Activated naive CD8-positive, alpha-beta T cell treated with anti-CD3 and anti-CD28 coated beads, Interleukin-2, amount 50 U/mL, for 24 hours (primary cell): ENCODE measurements around the gene TMEM221.

Experiments used
- ATAC-seq: fragments of 150-1000 bp; cut with Tn5 transposase; one replicate; pipeline ENCODE4 v1.10.0; 2021
- DNase-seq: peaks from one replicate; pipeline ENCODE4 v3.0.0; 2021
- H3K27ac Mint-ChIP-seq: one replicate; pipeline ENCODE4 v1.8.0; 2021; ENCODE audit warnings: mild to moderate bottlenecking, mixed read lengths
- H3K27me3 Mint-ChIP-seq: one replicate; pipeline ENCODE4 v1.8.0; 2021; ENCODE audit warnings: mixed read lengths
- H3K36me3 Mint-ChIP-seq: one replicate; pipeline ENCODE4 v1.8.0; 2021; ENCODE audit warnings: low read depth, mixed read lengths
- H3K4me1 Mint-ChIP-seq: one replicate; pipeline ENCODE4 v1.8.0; 2021; ENCODE audit warnings: mixed read lengths
- H3K4me3 Mint-ChIP-seq: one replicate; pipeline ENCODE4 v1.8.0; 2021; ENCODE audit warnings: mild to moderate bottlenecking, moderate library complexity, mixed read lengths
- H3K9me3 Mint-ChIP-seq: one replicate; pipeline ENCODE4 v1.8.0; 2021; ENCODE audit warnings: mixed read lengths

TMEM221 gene

GRCh38 chr19:17406887-17407196 is 41.6 kb downstream of the TMEM221 start:
- H3K27ac Mint-ChIP-seq: peak overlapping the region; percentile 85
- no peak for ATAC-seq
- peaks cover 9% of the 10 kb centered on the region for H3K36me3 Mint-ChIP-seq
- no peaks in the 10 kb centered on the region for H3K27me3 Mint-ChIP-seq
- H3K4me3 Mint-ChIP-seq: peak overlapping the region; percentile 81
- H3K4me1 Mint-ChIP-seq: peaks cover 40% of the 10 kb centered on the region
- H3K9me3 Mint-ChIP-seq: no peaks in the 10 kb centered on the region
- peak; percentile 16 for DNase-seq

- ATAC-seq (peak; percentile 1), DNase-seq (peak; percentile 47)
- H3K4me3 Mint-ChIP-seq: peak overlapping the region; percentile 81
- peaks cover 13% of the 10 kb centered on the region for H3K36me3 Mint-ChIP-seq
- H3K9me3 Mint-ChIP-seq: no peaks in the 10 kb centered on the region
- no peaks in the 10 kb centered on the region for H3K27me3 Mint-ChIP-seq
- peak overlapping the region; percentile 85 for H3K27ac Mint-ChIP-seq
- peaks cover 40% of the 10 kb centered on the region for H3K4me1 Mint-ChIP-seq
Measured at GRCh38 chr19:17406046-17406886, 42.2 kb downstream of the TMEM221 start.

GRCh38 chr19:17405250-17406045 is 43.0 kb downstream of the TMEM221 start, which contains the start of gene BST2:
Gene BST2 (minus strand): TSS chr19:17405630. CDS start chr19:17405575, 55 bp downstream.
- ATAC-seq (peak; percentile 85), DNase-seq (peak; percentile 55)
- Mint-ChIP-seq H3K36me3 (peaks cover 14% of the 10 kb centered on the region), H3K4me1 (peaks cover 41% of the 10 kb centered on the region), H3K27ac (peak within 1 kb of the TSS; percentile 85), H3K27me3 (no peaks in the 10 kb centered on the region), H3K9me3 (no peaks in the 10 kb centered on the region), H3K4me3 (peak within 1 kb of the TSS; percentile 81)

DNA sequence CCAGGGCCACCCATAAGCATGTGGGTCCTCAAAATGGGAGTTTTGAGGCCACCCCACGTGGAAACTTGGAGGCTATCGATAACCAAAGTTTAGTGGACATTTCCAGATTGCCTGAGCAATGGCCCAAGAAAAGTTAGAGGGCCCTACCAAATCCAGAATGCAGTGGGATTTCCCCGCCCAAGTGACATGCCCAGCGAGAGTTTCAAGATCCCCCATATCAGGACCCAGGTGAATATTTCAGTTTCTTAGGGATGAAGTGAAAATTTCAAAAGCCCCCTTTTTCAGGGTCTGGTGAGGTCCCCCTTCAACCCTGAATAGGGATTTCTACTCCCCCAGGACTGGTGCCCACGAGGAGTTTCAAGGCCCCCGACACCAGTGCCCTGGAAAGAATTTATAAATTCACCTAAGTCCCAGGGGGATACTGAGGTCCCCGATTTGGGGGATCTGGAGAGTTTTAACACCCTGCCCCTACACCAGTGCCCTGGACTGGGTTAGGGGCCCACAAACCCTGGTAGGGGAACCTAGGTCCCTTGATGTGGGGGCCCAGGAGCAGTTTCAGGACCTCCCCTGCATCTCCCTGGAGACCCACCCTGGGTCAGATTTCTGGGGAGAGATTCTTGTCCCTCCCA is 43.7 kb downstream of the TMEM221 start:
- Mint-ChIP-seq H3K4me1 (peaks cover 41% of the 10 kb centered on the region), H3K27ac (peak overlapping the region; percentile 85), H3K4me3 (peak overlapping the region; percentile 81), H3K9me3 (no peaks in the 10 kb centered on the region), H3K36me3 (peaks cover 17% of the 10 kb centered on the region), H3K27me3 (no peaks in the 10 kb centered on the region)
- ATAC-seq: peak; percentile 1
- DNase-seq: peak; percentile 30

GRCh38 chr19:17404015-17404414 is 44.5 kb downstream of the TMEM221 start:
- ATAC-seq (no peak), DNase-seq (peak; percentile 23)
- H3K4me3 Mint-ChIP-seq: peak overlapping the region; percentile 81
- no peaks in the 10 kb centered on the region for H3K9me3 Mint-ChIP-seq
- peaks cover 17% of the 10 kb centered on the region for H3K36me3 Mint-ChIP-seq
- H3K27me3 Mint-ChIP-seq: no peaks in the 10 kb centered on the region
- peaks cover 41% of the 10 kb centered on the region for H3K4me1 Mint-ChIP-seq
- H3K27ac Mint-ChIP-seq: peak overlapping the region; percentile 85

DNA sequence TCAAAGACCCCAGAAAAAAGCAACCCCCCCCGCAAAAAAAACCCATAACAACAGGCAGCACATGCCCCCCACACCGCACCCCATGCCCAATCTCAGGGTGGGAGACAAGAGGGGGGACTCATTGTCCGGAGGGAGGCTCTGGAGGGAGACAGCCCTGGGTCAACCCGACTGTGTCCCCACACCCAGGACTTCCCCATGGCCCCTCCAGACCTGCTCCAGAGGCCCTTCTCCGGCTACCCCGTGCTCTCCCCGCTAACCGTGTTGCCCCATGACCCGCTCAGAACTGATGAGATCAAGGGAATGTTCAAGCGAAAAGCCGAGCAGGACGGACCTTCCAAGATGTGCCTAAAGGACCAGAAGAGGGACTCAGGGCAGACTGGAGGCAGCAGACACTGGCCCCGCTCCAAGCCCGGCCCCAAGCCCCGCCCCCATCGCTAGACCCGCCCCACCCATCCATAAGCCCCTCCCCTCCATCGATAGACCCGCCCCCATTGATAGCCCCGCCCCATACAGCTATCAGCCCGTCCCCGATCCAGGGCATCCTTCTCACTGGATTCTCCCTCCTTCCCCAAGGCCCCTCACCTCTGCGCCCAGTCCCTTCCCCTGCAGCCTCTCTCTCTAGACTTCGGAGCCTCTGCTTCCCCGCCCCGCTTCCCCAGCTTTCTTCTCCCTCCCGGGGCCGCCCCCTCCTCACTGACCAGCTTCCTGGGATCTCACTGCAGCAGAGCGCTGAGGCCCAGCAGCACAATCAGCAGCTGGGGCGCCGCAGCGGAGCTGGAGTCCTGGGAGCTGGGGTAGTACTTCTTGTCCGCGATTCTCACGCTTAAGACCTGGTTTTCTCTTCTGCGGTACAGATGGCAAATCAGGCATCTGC is 45.2 kb downstream of the TMEM221 start:
- H3K27ac Mint-ChIP-seq: no peak overlapping the region

GRCh38 chr19:17401628-17402027 is 46.8 kb downstream of the TMEM221 start:
- H3K27ac Mint-ChIP-seq: no peak overlapping the region
- H3K4me1 Mint-ChIP-seq: peaks cover 28% of the 10 kb centered on the region
- no peaks in the 10 kb centered on the region for H3K9me3 Mint-ChIP-seq
- ATAC-seq: no peak
- no peaks in the 10 kb centered on the region for H3K27me3 Mint-ChIP-seq
- DNase-seq: no peak
- peak overlapping the region; percentile 32 for H3K4me3 Mint-ChIP-seq
- H3K36me3 Mint-ChIP-seq: peaks cover 19% of the 10 kb centered on the region

More for the DNA sequence above, 45.2 kb downstream of the TMEM221 start:
- ATAC-seq (no peak), DNase-seq (peak; percentile 60)
- peak overlapping the region; percentile 81 for H3K4me3 Mint-ChIP-seq
- H3K27me3 Mint-ChIP-seq: no peaks in the 10 kb centered on the region
- no peaks in the 10 kb centered on the region for H3K9me3 Mint-ChIP-seq
- H3K4me1 Mint-ChIP-seq: peaks cover 41% of the 10 kb centered on the region
- peaks cover 17% of the 10 kb centered on the region for H3K36me3 Mint-ChIP-seq

DNA sequence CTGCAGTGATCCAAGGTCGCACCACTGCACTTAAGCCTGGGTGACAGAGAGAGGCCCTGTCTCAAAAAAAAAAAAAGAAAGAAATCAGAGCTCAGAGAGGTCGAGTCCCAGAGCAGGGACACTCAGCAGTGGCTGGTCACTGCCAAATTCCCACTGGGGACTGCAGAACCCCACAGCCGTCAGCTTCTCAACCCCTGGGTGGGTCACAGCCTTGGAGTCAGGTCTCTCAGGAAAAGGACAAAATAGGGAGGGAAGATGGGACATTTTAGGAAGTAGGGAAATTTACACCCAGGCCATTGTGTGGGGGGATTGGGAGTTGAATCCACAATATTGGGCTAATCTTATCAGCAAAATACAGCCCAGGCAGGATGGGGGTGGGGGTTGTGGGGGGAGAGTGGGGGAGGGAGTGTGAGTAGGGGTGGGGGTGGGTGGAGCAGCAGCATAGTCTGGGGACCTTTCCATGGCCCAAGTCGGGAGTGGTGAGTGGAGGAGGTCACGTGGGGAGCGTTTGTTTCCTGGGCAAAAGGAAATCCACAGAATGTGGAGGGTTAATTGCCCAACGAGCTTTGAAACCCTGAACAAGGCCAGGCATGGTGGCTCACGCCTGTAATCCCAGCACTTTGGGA is 49.5 kb downstream of the TMEM221 start:
- H3K27ac Mint-ChIP-seq: no peak overlapping the region
- no peaks in the 10 kb centered on the region for H3K9me3 Mint-ChIP-seq
- peaks cover 18% of the 10 kb centered on the region for H3K36me3 Mint-ChIP-seq
- H3K4me1 Mint-ChIP-seq: peaks cover 19% of the 10 kb centered on the region
- DNase-seq: no peak
- no peaks in the 10 kb centered on the region for H3K27me3 Mint-ChIP-seq
- ATAC-seq: no peak
- H3K4me3 Mint-ChIP-seq: no peak overlapping the region

DNA sequence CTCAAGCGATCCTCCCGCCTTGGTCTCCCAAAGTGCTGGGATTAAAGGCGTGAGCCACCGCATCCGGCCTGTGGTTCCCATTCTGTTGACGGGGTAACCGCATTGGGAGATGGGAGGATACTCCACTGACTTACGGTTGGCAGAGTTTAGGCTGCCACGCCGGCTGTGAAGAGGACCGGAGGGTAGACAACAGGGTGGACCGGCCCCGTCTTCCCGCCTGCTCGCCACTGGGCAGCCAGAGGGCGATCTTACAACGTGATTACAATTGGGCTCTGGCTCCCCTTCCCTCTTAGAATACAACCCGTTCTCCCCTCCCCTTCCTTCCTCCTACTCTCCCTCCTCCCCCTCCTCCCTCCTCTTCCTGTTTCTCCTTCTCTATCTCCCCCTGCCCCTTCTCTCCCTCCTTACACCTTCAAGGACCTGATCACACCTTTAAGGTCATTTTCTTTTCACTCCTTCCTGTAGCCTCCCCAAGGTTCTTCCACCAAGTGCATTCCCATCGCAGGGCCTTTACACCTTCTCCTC is 53.5 kb downstream of the TMEM221 start:
- Mint-ChIP-seq H3K4me1 (peaks cover 27% of the 10 kb centered on the region), H3K36me3 (peaks cover 2% of the 10 kb centered on the region), H3K4me3 (peak overlapping the region; percentile 34), H3K27me3 (peaks cover 3% of the 10 kb centered on the region), H3K9me3 (no peaks in the 10 kb centered on the region), H3K27ac (peak overlapping the region; percentile 46)
- DNase-seq (peak; percentile 87), ATAC-seq (peak; percentile 39)

DNA sequence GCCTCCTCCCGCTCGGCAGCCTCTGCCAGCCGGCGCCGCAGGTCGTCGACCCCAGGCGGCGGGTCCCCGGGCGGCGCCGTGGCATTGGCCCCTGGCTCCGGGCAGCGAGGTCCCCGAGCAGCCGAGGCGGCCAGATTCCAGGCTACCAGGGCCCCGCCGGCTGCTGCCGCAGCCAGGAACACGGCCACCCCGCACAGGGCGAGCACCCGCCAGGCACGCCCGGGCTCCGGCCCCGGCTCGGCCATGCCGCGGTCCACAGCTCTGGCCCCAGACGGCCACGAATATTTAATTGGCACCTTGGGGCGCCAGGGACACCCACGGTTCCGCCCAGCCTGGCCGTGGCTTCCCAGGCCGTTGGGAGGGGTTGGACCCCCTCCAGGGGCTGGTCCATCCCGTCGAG is 54.6 kb downstream of the TMEM221 start, which contains the start of gene CCDC194:
CCDC194 (minus strand) TSS at position 283 of the 400 bp plus-strand sequence; CDS start at position 245, 38 bp downstream.
- Mint-ChIP-seq H3K9me3 (no peaks in the 10 kb centered on the region), H3K36me3 (peaks cover 2% of the 10 kb centered on the region), H3K4me3 (peak within 1 kb of the TSS; percentile 34), H3K27ac (peak within 1 kb of the TSS; percentile 46), H3K27me3 (peaks cover 3% of the 10 kb centered on the region), H3K4me1 (peaks cover 27% of the 10 kb centered on the region)
- DNase-seq (no peak), ATAC-seq (no peak)

DNA sequence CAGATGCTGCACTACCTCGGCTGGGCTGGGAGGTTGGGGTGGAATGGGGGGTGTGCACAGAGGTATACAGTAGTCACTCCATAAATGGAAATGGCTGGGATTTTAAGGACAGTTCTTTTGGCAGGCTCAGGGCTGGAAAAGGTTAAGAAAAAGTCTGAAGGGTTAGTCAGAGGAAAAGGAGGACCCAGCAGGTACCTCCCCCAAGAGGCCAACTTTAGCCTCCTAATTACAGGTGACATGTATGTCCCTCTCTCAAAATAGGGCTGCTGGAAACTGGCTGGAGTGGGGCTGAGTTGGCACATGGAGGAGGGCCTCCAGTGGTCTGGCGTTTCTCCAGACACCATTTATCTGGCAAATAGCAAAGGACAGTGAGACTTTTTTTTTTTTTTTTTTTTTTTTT is 55.5 kb downstream of the TMEM221 start:
- no peaks in the 10 kb centered on the region for H3K9me3 Mint-ChIP-seq
- H3K4me3 Mint-ChIP-seq: no peak overlapping the region
- H3K27me3 Mint-ChIP-seq: peaks cover 3% of the 10 kb centered on the region
- DNase-seq: no peak
- peaks cover 2% of the 10 kb centered on the region for H3K36me3 Mint-ChIP-seq
- no peak overlapping the region for H3K27ac Mint-ChIP-seq
- no peak for ATAC-seq
- H3K4me1 Mint-ChIP-seq: peaks cover 27% of the 10 kb centered on the region

GRCh38 chr19:17391371-17392151 is 56.9 kb downstream of the TMEM221 start:
- Mint-ChIP-seq H3K4me3 (peak overlapping the region; percentile 81), H3K27ac (no peak overlapping the region), H3K9me3 (no peaks in the 10 kb centered on the region), H3K36me3 (no peaks in the 10 kb centered on the region), H3K27me3 (peaks cover 3% of the 10 kb centered on the region), H3K4me1 (peaks cover 27% of the 10 kb centered on the region)
- DNase-seq (no peak), ATAC-seq (no peak)
